Adrenal gland (tissue), 5 donors: ENCODE results near the gene LCE2D.

Experiments used
- CTCF ChIP-seq, 6 experiments: fragments of 450-650 bp in 4 of 6; fragments of 200-600 bp in 2 of 6; sonication (generic) in 1 of 6; IDR thresholded peaks; 1 replicate in 5 of 6; 2 replicates in 1 of 6; pipeline versions ENCODE4 v1.5.1 to v1.8.0; 2016 to 2021; ENCODE audit warnings: antibody characterized with exemption in 6 of 6, mild to moderate bottlenecking in 2 of 6, moderate library complexity in 1 of 6
- POLR2A ChIP-seq, 2 donors: fragments of 450-650 bp; IDR thresholded peaks; one replicate each; pipeline ENCODE4 v1.6.1; 2017; ENCODE audit warnings: antibody characterized with exemption in 2 of 2, mild to moderate bottlenecking in 2 of 2, moderate library complexity in 1 of 2
- donor health status: DM: no; HTN: no; CAD: no.

- TF ChIP-seq POLR2A (IDR thresholded peaks at IDR 0.05), result no peak
- TF ChIP-seq CTCF (IDR thresholded peaks at IDR 0.05), result no peak
Measured at GRCh38 chr1:152643945-152644344, 19.2 kb upstream of the LCE2D start.
